HG02759 (cell line): ENCODE data around the gene NLRP3.
"Not testable (repeated sequence)": the region's sequence is repeated elsewhere in the genome, so short reads cannot be mapped to it uniquely, and the experiment has no call there.

Experiments used
- ATAC-seq: cut with Tn5 transposase; IDR thresholded peaks from one replicate; pipeline ENCODE4 v1.9.1; 2021; ENCODE audit warnings: mild to moderate bottlenecking, moderate library complexity; ENCODE audit not compliant: unreplicated experiment

NLRP3 gene

GRCh38 chr1:247415423-247416361, at the start of gene NLRP3:
Gene NLRP3, plus strand, starts transcription at chr1:247416173. Its CDS starts 2,628 bp downstream, at chr1:247418801.
- ATAC-seq, result peak; percentile 68

- not testable (repeated sequence) for ATAC-seq
These were observed 49.6 kb upstream of the NLRP3 start for GRCh38 chr1:247366345-247366744.

GRCh38 chr1:247366926-247367645, 48.9 kb upstream of the NLRP3 start:
- ATAC-seq, result no peak

- ATAC-seq, result no peak
These were observed 48.1 kb upstream of the NLRP3 start for GRCh38 chr1:247367786-247368422.

GRCh38 chr1:247368490-247369145, 47.4 kb upstream of the NLRP3 start:
- ATAC-seq, result no peak

- ATAC-seq, result no peak
These were observed 44.9 kb upstream of the NLRP3 start for GRCh38 chr1:247370786-247371732.

GRCh38 chr1:247371801-247372259, 44.1 kb upstream of the NLRP3 start:
- no peak for ATAC-seq

GRCh38 chr1:247373721-247374141, 42.2 kb upstream of the NLRP3 start:
- peak; percentile 80 for ATAC-seq

GRCh38 chr1:247374651-247375334, 41.2 kb upstream of the NLRP3 start:
- not testable (repeated sequence) for ATAC-seq

GRCh38 chr1:247375747-247376146, 40.2 kb upstream of the NLRP3 start:
- no peak for ATAC-seq

- ATAC-seq, result no peak
These were observed 39.3 kb upstream of the NLRP3 start for GRCh38 chr1:247376659-247377058.

- ATAC-seq, result not testable (repeated sequence)
These were observed 38.3 kb upstream of the NLRP3 start for GRCh38 chr1:247377656-247378055.

GRCh38 chr1:247378334-247379073, 37.5 kb upstream of the NLRP3 start:
- ATAC-seq, result no peak

GRCh38 chr1:247385283-247385682, 30.7 kb upstream of the NLRP3 start:
- no peak for ATAC-seq

GRCh38 chr1:247386217-247386616, 29.8 kb upstream of the NLRP3 start:
- ATAC-seq, result peak; percentile 23

- no peak for ATAC-seq
These were observed 29.3 kb upstream of the NLRP3 start for GRCh38 chr1:247386687-247387086.

GRCh38 chr1:247387096-247387495, 28.9 kb upstream of the NLRP3 start:
- ATAC-seq, result no peak

- no peak for ATAC-seq
These were observed 28.4 kb upstream of the NLRP3 start for GRCh38 chr1:247387565-247387964.
